B cell (primary cell): ENCODE data around the gene MAP1LC3B2. TPM values are rescaled to one million over a fixed set of nuclear protein-coding genes. Genes with fewer than 3 reads are reported as not detected.

Experiments
- ATAC-seq: fragments of 200-7000 bp; cut with Tn5 transposase; one replicate; pipeline ENCODE4 v1.10.0; 2021; ENCODE audit warnings: low read depth, mild to moderate bottlenecking, moderate number of reproducible peaks, moderate library complexity
- CTCF ChIA-PET: fragments of 350-600 bp; sonication (Branson Sonifier 250); formaldehyde crosslinking; loops from one replicate; lab custom pipeline; 2021; ENCODE audit warnings: antibody characterized with exemption, inconsistent platforms; lab: Charles Lee
- POLR2A ChIA-PET: fragments of 350-600 bp; sonication (Branson Sonifier 250); formaldehyde crosslinking; loops from one replicate; lab custom pipeline; 2021; ENCODE audit warnings: antibody characterized with exemption; lab: Charles Lee
- DNase-seq: peaks from one replicate; pipeline ENCODE4 v3.0.0; 2013
- H2AFZ ChIP-seq: 2 replicates; pipeline ENCODE4 v1.6.1; 2012; ENCODE audit warnings: mild to moderate bottlenecking, low read depth, low read length; ENCODE audit not compliant: insufficient read depth, poor library complexity, severe bottlenecking
- H3K27ac ChIP-seq, 2 donors: 1 replicate in 1 of 2; 2 replicates in 1 of 2; pipeline ENCODE4 v1.5.1; 2012 to 2013; ENCODE audit warnings: low read length in 2 of 2, mild to moderate bottlenecking in 2 of 2, moderate library complexity in 1 of 2
- H3K27me3 ChIP-seq, 4 experiments: fragments of 200-600 bp in 1 of 4; sonication (generic) in 1 of 4; replicated peaks in 1 of 4; 1 replicate in 2 of 4; 2 replicates in 2 of 4; pipeline versions ENCODE4 v1.6.1 to v1.7.0; 2013 to 2016; ENCODE audit warnings: low read length in 3 of 4, mild to moderate bottlenecking in 2 of 4, mixed read lengths in 1 of 4, moderate library complexity in 1 of 4; ENCODE audit not compliant: insufficient read depth in 4 of 4, control insufficient read depth in 3 of 4; ENCODE audit errors: control extremely low read depth in 1 of 4
- H3K36me3 ChIP-seq, 2 experiments: replicated peaks in 1 of 2; 1 replicate in 1 of 2; 2 replicates in 1 of 2; pipeline versions ENCODE4 v1.6.1 to v1.7.1; 2013; ENCODE audit warnings: low read length in 1 of 2; ENCODE audit not compliant: insufficient read depth in 2 of 2, control insufficient read depth in 1 of 2; ENCODE audit errors: control extremely low read depth in 1 of 2, extremely low read depth in 1 of 2
- H3K4me1 ChIP-seq, 2 donors: fragments of 200-600 bp in 1 of 2; sonication (generic) in 1 of 2; 1 replicate in 1 of 2; 2 replicates in 1 of 2; pipeline versions ENCODE4 v1.5.1 to v1.6.1; 2013 to 2017; ENCODE audit warnings: low read length in 2 of 2; ENCODE audit not compliant: control insufficient read depth in 2 of 2, insufficient read depth in 2 of 2
- H3K4me2 ChIP-seq: replicated peaks from 2 replicates; pipeline ENCODE3; 2012; ENCODE audit warnings: mild to moderate bottlenecking, low read depth, low read length; ENCODE audit not compliant: poor library complexity, severe bottlenecking
- H3K4me3 ChIP-seq, 5 experiments: fragments of 200-600 bp in 1 of 5; sonication (generic) in 1 of 5; 1 replicate in 3 of 5; 2 replicates in 2 of 5; pipeline versions ENCODE4 v1.5.1 to v1.7.0; 2011 to 2016; ENCODE audit warnings: low read length in 4 of 5, mild to moderate bottlenecking in 4 of 5, low read depth in 2 of 5, control low read depth in 1 of 5, moderate library complexity in 1 of 5; ENCODE audit not compliant: insufficient read depth in 1 of 5; ENCODE audit errors: control extremely low read depth in 1 of 5, extremely low read depth in 1 of 5
- H3K79me2 ChIP-seq: fragments of 200-600 bp; sonication (generic); one replicate; pipeline ENCODE4 v1.6.0; 2016; ENCODE audit warnings: low read length; ENCODE audit not compliant: control insufficient read depth, insufficient read depth
- H3K9ac ChIP-seq: fragments of 200-600 bp; sonication (generic); 2 replicates; pipeline ENCODE4 v1.6.1; 2017; ENCODE audit warnings: mild to moderate bottlenecking, low read length, moderate library complexity
- H3K9me3 ChIP-seq, 3 donors: one replicate each; pipeline versions ENCODE4 v1.6.1 to v1.7.1; 2013; ENCODE audit warnings: low read length in 2 of 3; ENCODE audit not compliant: control insufficient read depth in 2 of 3, insufficient read depth in 1 of 3; ENCODE audit errors: control extremely low read depth in 1 of 3
- H4K20me1 ChIP-seq: 2 replicates; pipeline ENCODE4 v1.6.0; 2012; ENCODE audit warnings: mild to moderate bottlenecking, low read length; ENCODE audit not compliant: insufficient read depth, control insufficient read depth, poor library complexity, severe bottlenecking
- H3K27ac Mint-ChIP-seq: one replicate; pipeline ENCODE4 v1.8.0; 2021; ENCODE audit warnings: mixed read lengths
- H3K27me3 Mint-ChIP-seq: one replicate; pipeline ENCODE4 v1.8.0; 2021; ENCODE audit warnings: mixed read lengths
- H3K4me1 Mint-ChIP-seq: one replicate; pipeline ENCODE4 v1.8.0; 2021; ENCODE audit warnings: mixed read lengths
- H3K4me3 Mint-ChIP-seq: one replicate; pipeline ENCODE4 v1.8.0; 2021; ENCODE audit warnings: mixed read lengths
- H3K9me3 Mint-ChIP-seq: one replicate; pipeline ENCODE4 v1.8.0; 2022; ENCODE audit warnings: mixed read lengths; ENCODE audit not compliant: insufficient read depth
- CTCF ChIP-seq: fragments of 200-600 bp; IDR thresholded peaks from one replicate; pipeline ENCODE4 v1.8.0; 2022; ENCODE audit warnings: antibody characterized with exemption, mild to moderate bottlenecking
- EZH2 ChIP-seq: IDR thresholded peaks from 2 replicates; pipeline ENCODE4 v1.6.1; 2012; ENCODE audit warnings: borderline replicate concordance, low read depth, mild to moderate bottlenecking, moderate library complexity, low read length; ENCODE audit not compliant: insufficient read depth, poor library complexity, severe bottlenecking
- WGBS: methylation state at CpG from one replicate; pipeline ENCODE4 v1.1.5; 2013; ENCODE audit warnings: missing lambda C conversion rate; ENCODE audit not compliant: insufficient coverage; 5-methylcytosine and 5-hydroxymethylcytosine counted together
- intact Hi-C: fragments of 100-400 bp; cut with micrococcal nuclease; formaldehyde crosslinking; loops from one replicate; pipeline ENCODE4 v1.10.0; 2022
- polyA plus RNA-seq: library from polyadenylated mRNA; depleted of rRNA; stranded (reverse); fragments of >200 nt; gene quantifications from 2 replicates; pipeline ENCODE4 v1.2.3, GENCODE V29; 2012
- total RNA-seq, 2 donors: library from RNA; stranded (reverse); fragments of 120-200 nt in 1 of 2; gene quantifications; 1 replicate in 1 of 2; 2 replicates in 1 of 2; pipeline versions ENCODE4 v1.2.3 to v1.2.4, GENCODE V29; 2013 to 2022

The MAP1LC3B2 gene
- total and polyA plus RNA-seq, 2 donors (not counting 1 experiment from before 2014, with no cell fraction given): 0.28 to 1.0 TPM

GRCh38 chr12:116603546-116604177, 44.5 kb downstream of the MAP1LC3B2 start:
- Histone ChIP-seq H3K27me3 (peaks cover 0 to 9% (median 3%) of the 10 kb centered on the region in 4 experiments), H3K9me3 (no peaks in the 10 kb centered on the region), H3K79me2 (peaks cover 3% of the 10 kb centered on the region), H3K9ac (no peak overlapping the region), H3K36me3 (no peaks in the 10 kb centered on the region), H3K4me2 (no peak overlapping the region), H3K4me1 (peaks cover 14 to 20% of the 10 kb centered on the region in 2 donors), H3K27ac (no peak overlapping the region), H4K20me1 (no peaks in the 10 kb centered on the region), H2AFZ (no peak overlapping the region), H3K4me3 (no peak overlapping the region)
- 93% methylated on average over 9 of the region's 15 CpGs for WGBS
- Mint-ChIP-seq H3K4me1 (peaks cover 17% of the 10 kb centered on the region), H3K4me3 (no peak overlapping the region), H3K9me3 (no peaks in the 10 kb centered on the region), H3K27me3 (peaks cover 7% of the 10 kb centered on the region), H3K27ac (no peak overlapping the region)
- ATAC-seq: no peak
- CTCF ChIA-PET: interaction anchor here (0.7 kb wide), 1 partner anchor 151 kb away, joined by 4 read pairs; no protein-coding TSS in a partner anchor
- no peak for DNase-seq
- POLR2A ChIA-PET: interaction anchor here (0.7 kb wide), 1 partner anchor 16 kb away, joined by 13 read pairs; no protein-coding TSS in a partner anchor
- intact Hi-C loops: no loop called here
- no peak for TF ChIP-seq CTCF

DNA sequence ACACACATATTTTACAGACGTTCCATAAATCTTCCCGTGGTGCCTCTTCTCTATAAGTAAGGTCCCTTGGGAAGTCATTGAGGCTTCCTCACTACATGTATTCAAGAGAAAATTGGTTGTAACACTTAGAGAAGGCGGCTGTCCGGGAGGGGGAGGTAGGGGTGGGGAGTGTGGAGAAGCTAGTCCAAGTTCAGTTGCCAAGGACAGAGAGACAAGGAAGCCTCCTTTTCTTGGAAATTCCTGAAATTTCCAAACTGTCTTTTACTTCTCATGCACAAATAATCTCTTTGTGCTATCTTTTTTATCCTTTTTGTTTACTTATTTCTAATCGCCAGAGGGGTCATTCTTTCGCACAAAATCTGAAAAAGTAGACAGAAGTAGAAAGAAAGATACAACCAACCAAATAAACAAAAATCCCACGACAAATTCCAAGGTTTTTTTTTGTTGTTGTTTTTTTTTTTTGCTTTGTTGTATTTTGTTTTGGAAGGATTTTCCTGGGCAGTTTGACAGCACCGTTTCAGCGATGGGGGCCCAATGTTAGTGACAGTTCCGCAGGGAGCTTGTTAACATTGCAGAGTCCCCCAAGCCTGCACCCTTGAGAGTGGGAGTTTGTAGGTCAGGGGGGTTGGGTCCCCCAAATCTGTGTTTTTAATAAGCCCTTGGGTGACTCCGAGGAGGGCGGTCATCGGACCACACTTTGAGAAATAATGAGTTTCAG, 45.2 kb downstream of the MAP1LC3B2 start:
- TF ChIP-seq CTCF: no peak
- no peak for TF ChIP-seq EZH2
- H4K20me1 ChIP-seq: no peaks in the 10 kb centered on the region
- H3K27me3 Mint-ChIP-seq: peaks cover 7% of the 10 kb centered on the region
- H3K4me1 ChIP-seq: peaks cover 12 to 14% of the 10 kb centered on the region in 2 donors
- ATAC-seq: no peak
- no peaks in the 10 kb centered on the region for H3K36me3 ChIP-seq
- H3K4me3 ChIP-seq: no peak overlapping the region
- H3K27me3 ChIP-seq: peaks cover 0 to 9% (median 3%) of the 10 kb centered on the region in 4 experiments
- H2AFZ ChIP-seq: no peak overlapping the region
- intact Hi-C loops: no loop called here
- no peak overlapping the region for H3K4me2 ChIP-seq
- ChIA-PET CTCF (interaction anchor here (0.7 kb wide), 1 partner anchor 151 kb away, joined by 4 read pairs; no protein-coding TSS in a partner anchor), POLR2A (no interaction called here)
- H3K9ac ChIP-seq: no peak overlapping the region
- 95% methylated on average over 6 of the region's 13 CpGs for WGBS
- peaks cover 3% of the 10 kb centered on the region for H3K79me2 ChIP-seq
- H3K9me3 ChIP-seq: no peaks in the 10 kb centered on the region
- no peak overlapping the region for H3K27ac Mint-ChIP-seq
- H3K9me3 Mint-ChIP-seq: no peaks in the 10 kb centered on the region
- no peak overlapping the region for H3K4me3 Mint-ChIP-seq
- H3K4me1 Mint-ChIP-seq: peaks cover 17% of the 10 kb centered on the region
- DNase-seq: no peak
- no peak overlapping the region for H3K27ac ChIP-seq
